ENCODE results near the gene MYO7B. TPM values are rescaled to one million over a fixed set of nuclear protein-coding genes. Genes with fewer than 3 reads are reported as not detected.

Gene MYO7B
- total RNA-seq, 2 donors from 2014 or later, result 0.14 to 0.78 TPM

- no peak for ATAC-seq (ENCODE audit: insufficient number of reproducible peaks, low FRiP score, low read depth)
- H3K27me3 ChIP-seq (replicated peaks; ENCODE audit: insufficient read depth), result no peaks in the 10 kb centered on the region
Observed at GRCh38 chr2:127564429-127565260, 29.2 kb downstream of the MYO7B start.

GRCh38 chr2:127565261-127566138, 30.0 kb downstream of the MYO7B start:
- ATAC-seq (ENCODE audit: insufficient number of reproducible peaks, low FRiP score, low read depth) (no peak), DNase-seq (ENCODE audit: low spot score) (no peak)
- Histone ChIP-seq H3K9me3 (no peaks in the 10 kb centered on the region), H3K36me3 (no peaks in the 10 kb centered on the region), H3K4me1 (ENCODE audit: control insufficient read depth in 1 of 2, low read depth in 2 of 2) (peaks cover 25 to 45% of the 10 kb centered on the region in 2 donors), H3K27ac (no peak overlapping the region), H3K27me3 (replicated peaks; ENCODE audit: insufficient read depth) (no peaks in the 10 kb centered on the region), H3K4me3 (no peak overlapping the region)
- no peak for TF ChIP-seq CTCF (IDR thresholded peaks at IDR 0.05)

More at GRCh38 chr2:127564429-127565260, 29.2 kb downstream of the MYO7B start:
- Histone ChIP-seq H3K4me1 (ENCODE audit: control insufficient read depth in 1 of 2, low read depth in 2 of 2) (peaks cover 20 to 45% of the 10 kb centered on the region in 2 donors), H3K27ac (no peak overlapping the region), H3K36me3 (no peaks in the 10 kb centered on the region), H3K9me3 (no peaks in the 10 kb centered on the region), H3K4me3 (no peak overlapping the region)
- no peak for TF ChIP-seq CTCF (IDR thresholded peaks at IDR 0.05)
- DNase-seq (ENCODE audit: low spot score), result no peak

- DNase-seq (ENCODE audit: low spot score), result no peak
- H3K9me3 ChIP-seq, result no peaks in the 10 kb centered on the region
- H3K27ac ChIP-seq, result no peak overlapping the region
- TF ChIP-seq CTCF (IDR thresholded peaks at IDR 0.05), result no peak
- no peak for ATAC-seq (ENCODE audit: insufficient number of reproducible peaks, low FRiP score, low read depth)
- peaks cover 26 to 45% of the 10 kb centered on the region in 2 donors for H3K4me1 ChIP-seq (ENCODE audit: control insufficient read depth in 1 of 2, low read depth in 2 of 2)
- H3K4me3 ChIP-seq, result no peak overlapping the region
- no peaks in the 10 kb centered on the region for H3K36me3 ChIP-seq
- H3K27me3 ChIP-seq (replicated peaks; ENCODE audit: insufficient read depth), result no peaks in the 10 kb centered on the region
Observed at GRCh38 chr2:127566139-127566417, 30.6 kb downstream of the MYO7B start.

GRCh38 chr2:127566576-127566975, 31.1 kb downstream of the MYO7B start:
- H3K4me3 ChIP-seq, result no peak overlapping the region
- peaks cover 21 to 42% of the 10 kb centered on the region in 2 donors for H3K4me1 ChIP-seq (ENCODE audit: control insufficient read depth in 1 of 2, low read depth in 2 of 2)
- no peak for ATAC-seq (ENCODE audit: insufficient number of reproducible peaks, low FRiP score, low read depth)
- no peaks in the 10 kb centered on the region for H3K9me3 ChIP-seq
- no peak for TF ChIP-seq CTCF (IDR thresholded peaks at IDR 0.05)
- no peaks in the 10 kb centered on the region for H3K27me3 ChIP-seq (replicated peaks; ENCODE audit: insufficient read depth)
- H3K36me3 ChIP-seq, result no peaks in the 10 kb centered on the region
- no peak for DNase-seq (ENCODE audit: low spot score)
- no peak overlapping the region for H3K27ac ChIP-seq

GRCh38 chr2:127567351-127567854, 31.9 kb downstream of the MYO7B start:
- no peak for ATAC-seq (ENCODE audit: insufficient number of reproducible peaks, low FRiP score, low read depth)
- H3K27ac ChIP-seq, result no peak overlapping the region
- no peak for DNase-seq (ENCODE audit: low spot score)
- no peaks in the 10 kb centered on the region for H3K27me3 ChIP-seq (replicated peaks; ENCODE audit: insufficient read depth)
- H3K4me1 ChIP-seq (ENCODE audit: control insufficient read depth in 1 of 2, low read depth in 2 of 2), result peaks cover 21 to 41% of the 10 kb centered on the region in 2 donors
- no peaks in the 10 kb centered on the region for H3K36me3 ChIP-seq
- H3K9me3 ChIP-seq, result no peaks in the 10 kb centered on the region
- no peak overlapping the region for H3K4me3 ChIP-seq
- TF ChIP-seq CTCF (IDR thresholded peaks at IDR 0.05), result no peak

Data from thoracic aorta (tissue), 2 donors.